Stimulated activated CD4-positive, alpha-beta T cell treated with anti-CD3 and anti-CD28 coated beads, Interleukin-12 subunit alpha, Interleukin-12 subunit beta, amount 100 ng/mL, for 48 hours (primary cell): Measurements from ENCODE around the gene SIMC1.
"Not testable (repeated sequence)": the region's sequence is repeated elsewhere in the genome, so short reads cannot be mapped to it uniquely, and the experiment has no call there.

Source experiments
- DNase-seq, 3 donors: peaks; one replicate each; pipeline ENCODE4 v3.0.0-alpha.2; 2020; ENCODE audit warnings: low read depth in 2 of 3, low spot score in 1 of 3

The SIMC1 gene

GRCh38 chr5:176214466-176215021 lies 23.7 kb upstream of the SIMC1 start:
- DNase-seq: not testable (repeated sequence)

GRCh38 chr5:176216393-176216916 lies 21.8 kb upstream of the SIMC1 start:
- not testable (repeated sequence) for DNase-seq

- DNase-seq: not testable (repeated sequence)
Observed at GRCh38 chr5:176217188-176217729, 21.0 kb upstream of the SIMC1 start.

DNA sequence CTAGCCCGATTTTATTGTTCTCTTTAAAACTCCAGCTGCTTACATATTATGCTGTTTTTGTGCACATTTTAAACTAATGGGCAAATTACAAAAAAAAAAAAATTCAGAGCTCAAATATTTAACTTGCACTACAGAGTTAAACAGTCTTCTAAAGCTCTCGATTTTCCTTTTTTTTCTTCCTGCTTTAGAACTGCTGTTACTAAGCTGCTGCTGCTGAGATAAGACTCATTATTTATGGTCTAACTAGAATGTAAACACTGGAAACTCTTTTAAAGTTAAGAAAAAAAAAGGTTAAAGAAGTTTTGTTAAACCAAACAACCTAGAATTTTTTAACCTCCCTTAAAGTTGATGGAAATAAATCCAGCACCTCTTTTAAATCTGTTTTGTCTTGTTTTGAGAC lies 20.5 kb upstream of the SIMC1 start:
- not testable (repeated sequence) for DNase-seq

DNA sequence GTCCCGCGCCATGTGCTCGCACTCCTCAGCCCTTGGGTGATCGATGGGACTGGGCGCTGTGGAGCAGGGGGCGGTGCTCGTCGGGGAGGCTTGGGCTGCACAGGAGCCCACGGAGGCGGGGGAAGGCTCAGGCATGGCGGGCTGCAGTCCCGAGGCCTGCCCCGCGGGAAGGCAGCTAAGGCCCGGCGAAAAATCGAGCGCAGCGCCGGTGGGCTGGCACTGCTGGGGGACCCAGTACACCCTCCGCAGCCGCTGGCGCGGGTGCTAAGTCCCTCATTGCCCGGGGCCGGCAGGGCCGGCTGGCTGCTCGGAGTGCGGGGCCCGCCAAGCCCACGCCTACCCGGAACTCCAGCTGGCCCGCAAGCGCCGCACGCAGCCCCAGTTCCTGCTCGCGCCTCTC lies 16.2 kb upstream of the SIMC1 start:
- not testable (repeated sequence) for DNase-seq

DNA sequence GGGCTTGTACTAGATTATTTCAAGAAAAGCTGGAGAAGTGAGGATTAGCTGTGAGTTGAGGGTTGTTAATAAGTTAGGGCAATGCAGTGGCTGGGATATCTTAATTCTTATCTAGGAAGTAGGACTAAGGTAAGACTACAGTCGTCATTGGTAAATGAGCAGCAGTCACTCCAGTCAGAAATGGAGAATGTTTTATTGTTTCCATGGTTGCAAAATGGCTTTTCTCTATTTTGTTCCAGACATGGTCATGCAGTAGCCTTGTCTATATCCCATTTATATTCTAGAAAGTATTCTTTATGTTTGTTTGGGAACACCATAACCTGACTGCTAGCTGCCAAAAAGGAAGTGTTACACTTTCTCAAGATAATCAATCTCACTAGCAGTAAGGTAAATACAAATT lies 9.9 kb upstream of the SIMC1 start:
- DNase-seq: not testable (repeated sequence)

GRCh38 chr5:176233253-176233652 lies 5.0 kb upstream of the SIMC1 start:
- DNase-seq: not testable (repeated sequence)

DNA sequence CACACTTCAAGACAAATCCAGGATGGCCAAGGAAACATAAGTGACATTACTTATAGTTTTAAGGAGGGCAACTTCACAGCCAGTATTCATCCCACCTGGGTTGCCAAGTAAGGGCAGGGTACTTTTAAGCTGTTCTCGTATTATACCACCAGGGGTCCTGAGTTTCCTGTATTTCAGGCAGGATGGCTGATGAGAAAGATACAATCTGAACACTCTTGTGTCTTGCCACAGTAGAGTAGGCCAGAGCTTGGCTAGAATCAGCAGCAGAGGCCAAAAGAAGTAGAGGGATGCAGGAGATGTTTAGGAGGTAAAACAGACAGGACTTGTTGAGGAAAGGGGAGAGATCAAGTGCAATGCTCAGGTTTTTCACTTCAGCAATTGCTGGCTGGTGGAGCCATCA lies 3.1 kb upstream of the SIMC1 start:
- DNase-seq: peak in 1 of 3 donors; percentile 24

DNA sequence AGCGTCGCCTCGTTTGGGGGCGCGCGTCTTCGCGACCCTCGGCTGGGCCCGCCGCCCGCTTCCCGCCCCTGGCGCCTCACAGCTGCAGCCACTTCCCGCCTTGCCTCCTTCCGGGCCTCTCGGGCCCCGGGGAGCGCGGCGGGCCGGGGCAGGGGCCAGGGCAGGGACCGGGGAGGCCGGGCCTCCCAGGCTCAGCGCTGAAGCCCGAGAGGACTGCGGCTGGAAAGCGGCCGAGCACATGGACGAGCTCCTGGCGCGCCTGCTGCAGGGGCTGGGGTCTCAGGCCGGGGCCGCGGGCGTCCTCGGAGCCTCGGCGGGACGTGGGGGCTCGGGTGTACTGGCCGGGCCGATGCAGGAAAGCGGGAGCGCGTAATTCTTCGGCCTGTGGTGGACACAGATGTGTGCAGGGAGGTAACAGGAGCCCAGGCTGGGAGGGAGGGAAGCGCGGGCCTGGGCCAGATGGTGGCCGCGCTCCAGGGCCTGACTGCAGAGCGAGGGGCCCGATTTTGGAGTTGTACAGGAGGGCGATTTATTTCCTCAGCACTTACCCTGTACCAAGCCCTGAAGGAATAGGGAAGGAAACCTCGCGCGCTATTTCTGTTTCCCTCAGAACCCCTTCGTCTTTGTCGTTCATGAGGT lies 540 bp downstream of the SIMC1 start:
- not testable (repeated sequence) for DNase-seq

DNA sequence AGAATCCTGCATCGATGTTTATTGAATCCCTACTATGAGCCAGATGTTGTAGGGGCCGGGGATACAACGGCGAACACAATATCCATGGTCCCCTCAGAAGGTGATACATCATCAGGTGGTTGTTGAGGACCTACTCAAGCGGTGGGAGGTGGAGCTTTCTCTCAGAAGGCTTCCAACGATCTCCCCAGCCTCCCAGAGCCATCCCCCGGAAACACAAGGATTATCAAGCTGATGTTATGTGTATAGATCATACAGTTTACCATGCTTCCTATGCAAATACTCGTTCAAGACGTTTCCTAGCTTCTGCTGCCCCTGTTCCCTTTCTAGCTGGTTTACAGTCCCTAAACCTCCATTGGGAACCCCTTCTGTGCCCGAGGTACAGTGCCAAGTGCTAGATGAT lies 1.1 kb downstream of the SIMC1 start:
- DNase-seq: not testable (repeated sequence)

GRCh38 chr5:176244318-176244717 lies 6.1 kb downstream of the SIMC1 start:
- not testable (repeated sequence) for DNase-seq

GRCh38 chr5:176245074-176245473 lies 6.8 kb downstream of the SIMC1 start:
- not testable (repeated sequence) for DNase-seq

DNA sequence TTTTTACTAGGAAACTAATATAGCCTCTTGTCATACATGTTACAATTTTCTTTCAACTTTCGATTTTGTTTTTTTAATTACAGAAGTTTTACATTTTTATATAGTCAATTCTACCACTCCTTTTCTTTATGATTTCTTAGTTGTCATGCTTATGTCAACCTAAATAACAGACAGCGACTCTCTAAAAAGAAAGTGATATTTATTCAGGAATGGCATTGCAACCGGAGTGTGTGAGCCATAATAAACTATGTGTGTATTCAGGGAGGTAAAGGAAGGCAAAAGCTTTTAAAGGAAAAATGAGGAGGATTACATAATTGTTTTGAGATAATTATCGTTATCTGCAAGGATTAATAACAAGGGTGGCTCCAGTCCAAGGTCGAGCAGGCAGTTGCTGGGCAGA lies 7.3 kb downstream of the SIMC1 start:
- DNase-seq: not testable (repeated sequence)

GRCh38 chr5:176250691-176251090 lies 12.5 kb downstream of the SIMC1 start:
- DNase-seq: not testable (repeated sequence)

DNA sequence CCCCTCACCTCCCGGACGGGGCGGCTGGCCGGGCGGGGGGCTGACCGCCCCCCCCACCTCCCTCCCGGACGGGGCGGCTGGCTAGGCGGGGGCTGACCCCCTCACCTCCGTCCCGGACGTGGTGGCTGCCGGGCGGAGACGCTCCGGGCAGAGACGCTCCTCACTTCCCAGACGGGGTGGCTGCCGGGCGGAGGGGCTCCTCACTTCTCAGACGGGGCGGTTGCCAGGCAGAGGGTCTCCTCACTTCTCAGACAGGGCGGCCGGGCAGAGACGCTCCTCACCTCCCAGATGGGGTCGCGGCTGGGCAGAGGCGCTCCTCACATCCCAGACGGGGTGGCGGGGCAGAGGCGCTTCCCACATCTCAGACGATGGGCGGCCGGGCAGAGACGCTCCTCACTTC lies 13.9 kb downstream of the SIMC1 start:
- DNase-seq: not testable (repeated sequence)

DNA sequence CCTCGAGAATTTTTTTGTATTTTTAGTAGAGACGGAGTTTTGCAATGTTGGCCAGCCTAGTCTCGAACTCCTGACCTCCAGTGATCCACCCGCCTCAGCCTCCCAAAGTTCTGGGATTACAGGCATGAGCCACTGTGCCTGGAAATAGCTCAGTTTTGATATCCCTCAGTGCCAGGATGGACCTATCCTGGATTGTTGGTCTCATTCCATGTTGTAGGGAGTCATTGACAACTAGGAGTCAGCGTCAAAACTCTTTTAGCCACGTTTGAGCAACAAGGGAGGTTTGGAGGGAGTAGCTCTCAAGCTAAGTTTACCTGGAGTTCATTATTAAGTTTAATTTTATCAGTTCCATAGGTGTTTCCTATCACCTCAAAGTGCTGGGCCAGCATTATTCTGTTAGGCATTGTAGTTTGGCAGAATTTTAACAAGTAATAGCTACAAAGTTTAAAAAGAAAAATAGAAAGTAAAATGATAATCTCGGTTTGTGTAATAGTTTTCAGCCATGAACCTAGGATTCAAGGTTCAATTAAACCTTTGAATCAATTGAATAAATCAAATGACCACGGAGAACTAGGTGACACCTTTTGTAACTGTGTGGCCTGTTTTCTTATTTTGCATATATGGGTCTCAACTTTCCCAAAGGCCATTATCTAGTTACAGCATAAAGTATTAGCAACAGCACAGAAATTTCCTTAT lies 15.3 kb downstream of the SIMC1 start:
- not testable (repeated sequence) for DNase-seq

DNA sequence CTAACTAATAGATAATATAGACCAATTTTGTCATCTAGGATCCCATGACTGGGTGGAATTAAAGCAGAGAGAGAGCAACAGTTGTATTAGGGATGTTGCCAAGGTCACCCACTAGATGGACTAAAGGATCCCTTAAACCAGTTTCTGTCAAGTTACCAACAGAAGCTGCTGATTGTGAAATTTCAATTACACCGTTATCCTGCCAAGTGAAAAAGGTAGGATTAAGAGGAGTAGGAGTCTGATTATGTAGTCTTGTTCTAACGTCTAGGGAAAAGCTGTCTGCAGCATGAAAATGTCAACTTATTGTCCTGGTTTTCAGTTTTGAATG lies 15.8 kb downstream of the SIMC1 start:
- not testable (repeated sequence) for DNase-seq

DNA sequence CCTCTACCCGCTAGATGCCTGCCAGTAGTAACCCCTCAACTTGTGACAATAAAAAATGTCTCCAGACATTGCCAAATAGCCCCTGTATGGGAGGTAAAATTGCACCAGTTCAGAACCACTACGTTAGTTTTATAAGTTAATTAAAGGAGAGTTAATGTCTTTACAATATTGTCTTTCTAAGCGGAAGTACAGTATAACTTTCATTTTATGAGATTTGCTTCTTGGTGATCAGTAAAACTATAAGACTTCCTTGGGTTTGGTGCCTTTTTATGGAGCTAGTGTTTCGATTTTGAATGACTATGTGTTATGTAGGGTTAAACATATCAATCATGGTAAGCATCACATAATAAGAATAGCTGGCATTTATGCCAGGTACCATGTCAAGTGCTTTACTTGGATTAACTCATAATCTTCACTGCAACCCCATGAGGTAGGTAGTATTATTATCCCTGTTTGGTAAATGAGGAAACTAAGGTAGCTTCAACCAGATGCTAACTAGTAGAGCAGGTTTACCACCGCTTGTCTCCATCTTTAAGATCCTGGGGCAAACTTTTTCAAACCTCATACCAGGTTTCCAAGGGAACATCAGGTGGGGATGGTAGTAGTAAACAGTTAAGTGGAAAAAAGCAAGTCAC lies 19.8 kb downstream of the SIMC1 start:
- not testable (repeated sequence) for DNase-seq

DNA sequence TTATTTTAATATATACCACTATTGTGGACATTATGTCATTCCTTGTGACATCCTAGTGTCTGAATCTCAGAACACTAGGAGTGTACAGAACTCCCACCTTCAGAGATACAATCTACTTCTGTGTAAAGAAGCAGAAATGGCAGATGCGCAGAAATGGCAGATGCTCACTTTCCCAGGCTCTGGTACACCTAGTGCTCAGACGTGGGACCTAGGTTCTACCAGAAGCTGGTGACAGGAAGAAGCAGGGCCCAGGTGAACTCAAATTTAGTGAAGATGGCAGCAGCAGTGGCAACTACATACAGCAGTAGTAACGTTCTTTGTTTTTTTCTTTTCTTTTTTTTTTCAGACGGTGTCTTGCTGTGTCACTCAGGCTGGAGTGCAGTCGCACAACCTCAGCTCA lies 22.5 kb downstream of the SIMC1 start:
- DNase-seq: not testable (repeated sequence)

- DNase-seq: not testable (repeated sequence)
Observed at GRCh38 chr5:176266448-176266847, 28.2 kb downstream of the SIMC1 start.

- DNase-seq: not testable (repeated sequence)
Observed at GRCh38 chr5:176289018-176289417, 50.8 kb downstream of the SIMC1 start.
